Left kidney (tissue), 2 donors: ENCODE measurements around the gene DNMT3A. TPM values are rescaled to one million over a fixed set of nuclear protein-coding genes. Genes with fewer than 3 reads are reported as not detected.

Experiments used
- DNase-seq: peaks from one replicate; pipeline ENCODE4 v3.0.0-alpha.2; 2013
- polyA plus RNA-seq: library from polyadenylated mRNA; unstranded; fragments of 120-200 nt; gene quantifications from one replicate; pipeline ENCODE4 v1.2.1, GENCODE V29; 2013; ENCODE audit not compliant: insufficient read length

The DNMT3A gene
- polyA plus RNA-seq, 1 donor, result 94.4 TPM

GRCh38 chr2:25326326-25327013 lies 15.3 kb downstream of the DNMT3A start:
- no peak for DNase-seq

DNA sequence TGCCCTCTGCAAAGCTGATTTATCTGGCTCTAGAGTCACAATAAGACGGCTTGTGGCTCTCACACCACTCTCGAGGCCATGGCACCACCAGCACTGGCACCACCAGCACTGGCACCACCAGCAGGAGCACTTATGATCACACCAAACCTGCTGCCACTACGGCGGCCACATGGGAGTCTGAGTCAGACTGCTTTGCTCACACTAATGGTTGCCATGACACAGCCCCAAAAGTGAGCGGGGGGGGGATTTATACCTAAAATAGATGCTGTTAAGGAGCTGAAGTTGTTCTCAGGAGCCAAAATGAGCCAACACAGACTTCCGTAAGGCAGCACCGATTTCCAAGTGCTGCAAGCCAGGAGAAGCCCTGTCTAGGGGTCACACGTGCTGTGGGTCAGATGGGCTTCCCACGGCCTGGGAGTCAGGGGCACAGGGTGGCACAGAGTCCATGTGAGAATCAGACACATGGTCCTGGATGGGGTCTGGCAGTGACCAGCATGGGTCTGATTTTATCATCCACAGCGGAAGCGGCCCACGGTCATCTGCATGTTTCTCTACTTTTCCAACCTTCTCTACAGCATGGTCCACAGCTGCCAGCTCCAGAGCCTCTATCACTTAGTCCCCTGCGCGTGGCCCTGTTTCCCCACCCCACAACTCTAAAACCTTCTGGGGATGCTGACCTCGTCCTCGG lies 16.7 kb downstream of the DNMT3A start:
- DNase-seq, result no peak

GRCh38 chr2:25324251-25324650 lies 17.5 kb downstream of the DNMT3A start:
- DNase-seq, result no peak

GRCh38 chr2:25323610-25324189 lies 18.0 kb downstream of the DNMT3A start:
- DNase-seq, result no peak

GRCh38 chr2:25323042-25323514 lies 18.6 kb downstream of the DNMT3A start:
- DNase-seq, result no peak

DNA sequence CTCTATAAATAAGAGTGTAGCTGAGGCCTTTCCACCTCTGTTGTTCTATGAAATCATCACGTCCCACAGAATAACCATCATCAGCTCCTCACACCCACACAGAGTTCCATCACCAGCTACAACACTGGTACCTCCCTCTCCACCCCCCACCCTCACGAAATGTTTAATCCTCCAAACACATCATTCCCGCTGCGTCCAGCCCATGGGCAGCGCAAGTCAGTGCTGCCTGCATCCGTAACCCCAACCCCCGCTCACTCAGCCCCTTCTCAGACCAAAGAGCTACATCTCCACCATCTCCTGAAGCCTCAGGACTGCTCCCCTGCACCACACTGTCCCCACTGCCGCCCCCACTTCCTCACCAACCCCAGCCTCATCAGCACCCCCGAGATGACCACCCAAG lies 19.4 kb downstream of the DNMT3A start:
- no peak for DNase-seq

- DNase-seq, result no peak
Measured at GRCh38 chr2:25320077-25320476, 21.6 kb downstream of the DNMT3A start.

DNA sequence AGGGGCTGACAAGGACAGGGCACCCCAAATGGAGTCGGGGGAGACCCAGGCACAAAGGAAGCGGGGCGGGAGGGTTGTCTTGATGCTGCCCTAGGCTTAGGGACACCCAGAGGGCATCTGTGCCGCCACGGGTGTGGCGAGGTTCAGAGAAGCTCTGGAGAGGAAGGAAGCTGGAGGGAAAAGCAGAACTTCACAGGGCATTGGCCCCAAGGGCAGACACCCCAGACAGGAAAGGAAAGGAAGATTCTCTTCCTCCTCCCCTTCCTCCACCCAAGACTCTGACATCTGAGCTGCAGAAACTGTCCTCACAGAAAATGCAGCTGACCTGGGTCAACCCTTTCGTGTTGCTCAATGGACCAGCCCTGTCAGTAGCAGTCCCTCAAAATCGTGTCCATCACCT lies 25.6 kb downstream of the DNMT3A start:
- DNase-seq, result no peak

- DNase-seq, result no peak
Measured at GRCh38 chr2:25315316-25315680, 26.4 kb downstream of the DNMT3A start.

GRCh38 chr2:25314514-25315315 lies 27.0 kb downstream of the DNMT3A start:
- peak; percentile 89 for DNase-seq

DNA sequence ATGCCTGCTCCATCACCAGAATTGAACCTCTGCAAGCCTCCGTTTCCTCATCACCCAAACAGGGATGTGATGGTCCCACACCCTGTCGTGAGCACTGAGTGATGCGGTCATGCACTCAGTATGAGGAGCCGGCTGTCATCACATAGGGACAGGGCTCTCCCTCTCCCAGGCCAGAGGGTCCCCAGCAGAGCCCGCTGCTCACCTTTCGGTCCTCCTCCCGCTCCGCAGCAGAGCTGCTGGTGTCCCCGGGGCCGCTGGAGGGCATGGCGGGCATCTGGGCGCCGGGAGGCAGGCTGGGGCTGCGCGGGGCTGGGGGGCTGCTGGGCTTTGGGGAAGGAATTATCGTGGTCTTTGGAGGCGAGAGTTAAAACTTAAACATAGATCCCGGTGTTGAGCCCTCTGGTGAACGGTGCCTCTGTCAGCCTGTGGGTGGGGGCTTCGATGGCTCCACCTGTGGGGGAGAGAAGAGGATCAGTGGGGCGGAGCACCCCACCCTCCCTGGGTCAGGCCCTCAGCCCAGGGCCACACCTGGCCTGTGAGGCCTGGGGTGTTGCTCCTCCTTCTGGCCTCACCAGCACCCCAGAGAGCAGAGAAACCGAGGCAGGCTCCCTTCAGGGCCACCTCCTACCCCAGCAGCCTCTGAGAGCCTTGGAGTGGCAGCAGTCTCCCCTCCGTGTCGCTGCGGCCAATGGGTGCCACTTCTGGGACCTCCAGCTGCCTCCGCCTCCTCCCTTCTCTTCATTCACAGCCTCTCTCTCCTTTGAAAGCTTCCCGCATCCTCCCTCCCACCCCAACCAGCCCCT lies 27.8 kb downstream of the DNMT3A start:
- no peak for DNase-seq

- DNase-seq, result no peak
Measured at GRCh38 chr2:25312958-25313710, 28.6 kb downstream of the DNMT3A start.

- DNase-seq, result no peak
Measured at GRCh38 chr2:25311865-25312575, 29.7 kb downstream of the DNMT3A start.

DNA sequence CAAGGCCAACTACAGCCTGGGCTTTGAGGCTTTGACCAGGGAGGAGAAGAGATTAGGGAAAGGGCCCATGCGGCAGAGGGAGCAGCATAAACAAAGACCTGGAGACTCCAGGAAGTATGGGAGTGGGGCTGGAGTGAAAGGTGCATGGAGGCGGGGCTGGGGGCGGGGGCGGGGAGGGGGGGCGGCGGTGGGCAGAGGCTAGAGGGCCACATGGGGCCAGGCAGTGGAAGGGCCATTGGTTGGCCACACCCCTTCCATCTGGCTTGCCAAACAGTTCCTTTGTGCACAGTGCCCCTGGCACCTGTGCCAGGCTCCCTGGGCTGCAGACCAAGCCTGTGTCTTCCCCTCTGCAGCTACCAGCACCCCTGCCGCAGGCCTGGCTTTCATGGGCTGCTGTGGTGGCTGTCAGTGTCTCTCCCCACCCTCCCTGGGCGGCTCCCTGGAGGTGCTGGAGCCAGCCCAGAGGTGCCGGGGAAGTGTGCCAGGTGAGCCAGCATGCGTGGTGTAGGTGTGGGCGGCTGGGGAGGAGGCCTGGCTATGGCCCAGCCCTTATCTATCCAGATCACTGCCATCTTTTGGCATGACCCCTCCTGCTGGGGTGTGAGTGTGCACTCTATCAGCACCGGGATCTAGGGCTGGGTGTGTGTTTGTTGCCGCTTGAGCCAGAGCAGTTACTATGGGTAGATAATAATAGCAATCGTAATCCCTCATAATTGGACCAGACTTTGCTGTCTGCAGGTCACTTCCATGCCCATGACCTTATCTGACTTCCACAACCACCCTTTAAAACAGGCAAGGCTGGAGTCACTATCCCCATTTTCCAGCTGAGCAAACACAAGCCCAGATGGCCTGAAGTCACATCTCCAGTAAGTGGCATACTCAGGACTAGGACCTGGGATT lies 30.5 kb downstream of the DNMT3A start:
- DNase-seq, result no peak

- no peak for DNase-seq
Measured at GRCh38 chr2:25310709-25310964, 31.1 kb downstream of the DNMT3A start.

GRCh38 chr2:25309402-25309801 lies 32.3 kb downstream of the DNMT3A start:
- DNase-seq, result no peak

DNA sequence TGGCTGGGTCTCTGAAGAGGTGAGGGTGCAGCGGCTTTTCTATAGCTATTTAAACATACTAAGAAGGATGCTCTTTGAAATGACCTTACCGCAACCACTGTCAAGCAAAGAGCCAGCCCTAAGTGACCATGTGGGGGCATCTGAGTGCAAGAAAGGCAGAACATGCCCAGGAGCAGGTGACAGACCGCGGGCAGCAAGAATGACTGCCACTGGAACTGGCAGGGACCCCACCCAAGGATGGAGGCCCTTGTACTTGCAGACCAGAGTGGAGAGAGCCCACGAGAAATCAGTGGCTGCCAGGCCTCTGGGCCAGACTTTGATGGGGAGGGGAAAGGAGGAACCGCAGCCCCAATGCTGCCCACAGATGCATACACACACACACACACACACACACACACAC lies 33.1 kb downstream of the DNMT3A start:
- no peak for DNase-seq

- DNase-seq, result no peak
Measured at GRCh38 chr2:25307949-25308557, 33.7 kb downstream of the DNMT3A start.

DNA sequence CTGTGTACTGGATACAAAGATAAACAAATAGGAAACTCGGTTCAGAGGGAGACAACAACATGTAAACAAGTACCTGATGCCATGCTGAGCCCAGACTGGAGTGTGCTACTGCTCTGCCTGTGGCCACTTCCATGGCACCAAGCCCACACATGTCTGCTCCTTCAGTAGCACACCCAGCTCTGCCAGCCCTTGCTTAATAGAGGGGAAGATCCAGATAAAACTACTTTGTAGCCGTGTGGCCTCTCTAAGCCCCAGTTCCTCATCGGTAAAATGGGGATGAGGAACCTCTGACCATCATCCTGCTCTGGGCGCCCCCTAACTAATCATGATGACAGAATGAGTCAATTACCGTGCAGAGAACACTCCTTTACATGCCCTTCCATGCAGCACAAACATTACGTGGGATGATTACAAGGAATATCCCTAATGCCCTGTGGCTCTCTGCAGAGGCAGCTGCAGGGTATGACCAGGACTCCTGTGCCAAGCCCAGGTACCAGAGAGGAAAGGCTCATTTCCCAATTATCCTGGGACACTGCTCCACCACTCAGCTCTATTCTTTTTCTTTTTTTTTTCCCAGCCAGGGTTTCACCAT lies 34.9 kb downstream of the DNMT3A start:
- no peak for DNase-seq
